WTC11 (cell line): ENCODE results near the gene SPECC1L. TPM values are rescaled to one million over a fixed set of nuclear protein-coding genes. Genes with fewer than 3 reads are reported as not detected.

ENCODE experiments used
- ATAC-seq: fragments of 200-7000 bp; cut with Tn5 transposase; 2 replicates; pipeline ENCODE4 v1.10.0; 2021; ENCODE audit warnings: mild to moderate bottlenecking, moderate library complexity
- CTCF ChIA-PET: fragments of 300-600 bp; sonication (Branson Sonifier 250); formaldehyde crosslinking; loops from one replicate; lab custom pipeline; 2021; ENCODE audit warnings: antibody characterized with exemption; lab: Charles Lee
- POLR2A ChIA-PET: fragments of 350-600 bp; sonication (Branson Sonifier 250); formaldehyde crosslinking; loops from one replicate; lab custom pipeline; 2021; ENCODE audit warnings: antibody characterized with exemption; lab: Charles Lee
- DNase-seq: peaks from one replicate; pipeline ENCODE4 v3.0.0; 2021; ENCODE audit warnings: low spot score
- H3K27ac Mint-ChIP-seq: 2 replicates; pipeline ENCODE4 v1.8.0; 2021; ENCODE audit warnings: mixed read lengths
- H3K27me3 Mint-ChIP-seq: 2 replicates; pipeline ENCODE4 v1.8.0; 2021; ENCODE audit warnings: low read depth, mild to moderate bottlenecking, moderate library complexity, mixed read lengths
- H3K36me3 Mint-ChIP-seq: 2 replicates; pipeline ENCODE4 v1.8.0; 2021; ENCODE audit warnings: mixed read lengths
- H3K4me1 Mint-ChIP-seq: 2 replicates; pipeline ENCODE4 v1.8.0; 2022; ENCODE audit warnings: mixed read lengths
- H3K4me3 Mint-ChIP-seq: 2 replicates; pipeline ENCODE4 v1.8.0; 2021; ENCODE audit warnings: mild to moderate bottlenecking, moderate library complexity, mixed read lengths
- H3K9me3 Mint-ChIP-seq: 2 replicates; pipeline ENCODE4 v1.8.0; 2021; ENCODE audit warnings: mixed read lengths
- ATF2 ChIP-seq: sonication (generic); formaldehyde crosslinking; IDR thresholded peaks from 2 replicates; pipeline ENCODE4 v1.8.1; 2022; ENCODE audit warnings: low read depth, missing genetic modification reagents, borderline replicate concordance
- CBFB ChIP-seq: sonication (generic); formaldehyde crosslinking; IDR thresholded peaks from 2 replicates; pipeline ENCODE4 v1.8.1; 2022; ENCODE audit warnings: mild to moderate bottlenecking, low read depth, missing genetic modification reagents
- E2F1 ChIP-seq: sonication (generic); formaldehyde crosslinking; IDR thresholded peaks from 2 replicates; pipeline ENCODE4 v1.8.0; 2022; ENCODE audit warnings: mild to moderate bottlenecking, missing genetic modification reagents
- FOXK1 ChIP-seq: sonication (generic); formaldehyde crosslinking; IDR thresholded peaks from 2 replicates; pipeline ENCODE4 v1.8.0; 2022; ENCODE audit warnings: mild to moderate bottlenecking, moderate library complexity, missing genetic modification reagents
- FOXP4 ChIP-seq: sonication (generic); formaldehyde crosslinking; IDR thresholded peaks from 2 replicates; pipeline ENCODE4 v1.8.0; 2022; ENCODE audit warnings: mild to moderate bottlenecking, missing genetic modification reagents
- JUN ChIP-seq: sonication (generic); formaldehyde crosslinking; IDR thresholded peaks from 2 replicates; pipeline ENCODE4 v1.8.0; 2023; ENCODE audit warnings: mild to moderate bottlenecking, missing genetic modification reagents
- NR3C1 ChIP-seq: sonication (generic); formaldehyde crosslinking; conservative IDR thresholded peaks from 2 replicates; pipeline ENCODE4 v1.8.1; 2023; ENCODE audit warnings: low read depth, mild to moderate bottlenecking, missing genetic modification reagents
- TEAD1 ChIP-seq: sonication (generic); formaldehyde crosslinking; IDR thresholded peaks from 2 replicates; pipeline ENCODE4 v1.8.0; 2022; ENCODE audit warnings: mild to moderate bottlenecking, missing genetic modification reagents
- USF2 ChIP-seq: sonication (generic); formaldehyde crosslinking; IDR thresholded peaks from 2 replicates; pipeline ENCODE4 v1.8.1; 2023; ENCODE audit warnings: mild to moderate bottlenecking, missing genetic modification reagents, moderate library complexity
- ZNF232 ChIP-seq: sonication (generic); formaldehyde crosslinking; IDR thresholded peaks from 2 replicates; pipeline ENCODE4 v1.8.0; 2022; ENCODE audit warnings: mild to moderate bottlenecking, missing genetic modification reagents
- ZNF281 ChIP-seq: sonication (generic); formaldehyde crosslinking; IDR thresholded peaks from 2 replicates; pipeline ENCODE4 v1.8.0; 2023; ENCODE audit warnings: mild to moderate bottlenecking, missing genetic modification reagents
- ZNF532 ChIP-seq: fragments of 250-450 bp; sonication (Bioruptor Pico); IDR thresholded peaks from 2 replicates; pipeline ENCODE4 v1.9.0; 2021; ENCODE audit warnings: mild to moderate bottlenecking, borderline replicate concordance
- total RNA-seq: library from RNA; stranded (reverse); gene quantifications from 3 replicates; pipeline ENCODE4 v1.2.3, GENCODE V29; 2021
- TF ChIP-seq, protein P1 (sequence below): sonication (generic); formaldehyde crosslinking; IDR thresholded peaks from 2 replicates; pipeline ENCODE4 v1.8.0; 2023; ENCODE audit warnings: missing genetic modification reagents, mild to moderate bottlenecking, borderline replicate concordance

The SPECC1L gene
- total RNA-seq, 1 experiment from 2014 or later = 44.6 TPM

DNA sequence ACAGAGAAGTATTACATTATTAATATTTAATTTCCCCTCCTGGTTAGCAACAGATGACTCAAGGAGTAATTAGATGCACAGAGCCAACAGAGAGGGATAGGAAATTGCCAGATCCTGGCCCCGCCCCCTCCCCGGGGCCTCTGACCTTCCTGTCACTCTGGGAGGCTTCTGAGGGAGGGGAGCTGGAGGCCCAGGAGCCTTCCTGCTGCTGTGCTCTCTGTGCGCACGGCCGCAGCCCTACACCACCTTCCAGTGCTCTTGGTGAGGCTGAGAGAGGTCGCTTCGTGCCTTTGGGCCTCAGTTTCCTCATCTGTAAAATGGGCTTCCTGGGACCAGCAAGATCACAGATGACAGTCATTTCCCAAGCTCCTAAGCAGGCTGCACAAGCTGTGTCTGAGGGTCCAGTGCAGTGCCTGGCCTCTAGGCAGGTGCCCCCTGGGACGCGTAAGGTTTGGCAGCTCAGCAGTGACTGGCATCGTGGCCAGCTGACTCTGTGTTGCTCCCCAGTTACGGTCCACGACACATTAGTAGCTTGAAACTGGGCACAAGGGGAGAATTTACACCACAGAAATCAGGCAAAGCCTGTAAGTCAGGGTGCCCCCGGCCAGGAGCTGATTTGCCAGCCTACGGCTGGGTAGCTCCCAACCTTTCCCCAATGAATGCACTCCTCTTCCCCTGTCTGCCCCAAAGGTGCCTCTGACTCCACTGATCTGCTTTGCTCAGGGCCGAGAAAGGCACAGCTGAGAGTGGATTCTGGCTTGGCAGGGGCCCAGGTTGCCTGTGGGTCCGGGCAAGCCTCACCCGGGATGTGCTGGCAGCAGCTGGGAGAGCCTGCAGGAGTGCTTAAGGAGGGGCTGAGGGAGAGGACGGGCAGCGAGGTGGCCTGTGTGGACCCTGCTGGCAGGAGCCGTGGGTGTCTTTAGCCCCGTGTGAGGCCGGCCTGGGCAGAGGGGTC, 159.1 kb downstream of the SPECC1L start:
- no peak for DNase-seq
- POLR2A ChIA-PET = interaction anchor here (1.0 kb wide), 1 partner anchor 78 kb away, joined by 3 read pairs; no protein-coding TSS in a partner anchor
- Mint-ChIP-seq H3K4me1 (peaks cover 18% of the 10 kb centered on the region), H3K27me3 (peaks cover 16% of the 10 kb centered on the region), H3K36me3 (no peaks in the 10 kb centered on the region), H3K9me3 (no peaks in the 10 kb centered on the region), H3K27ac (no peak overlapping the region), H3K4me3 (no peak overlapping the region)
- CTCF ChIA-PET = interaction anchor here (0.8 to 14.0 kb wide), 6 partner anchors 9 to 343 kb away, joined by 3 to 271 read pairs (median 6); no protein-coding TSS in a partner anchor
- peak; percentile 39 for ATAC-seq
- TF ChIP-seq FOXP4 = no peak
- no peak for TF ChIP-seq CBFB (CRISPR knock-in tag)
- no peak for TF ChIP-seq USF2
- no peak for TF ChIP-seq ZNF532 (CRISPR knock-in tag)
- TF ChIP-seq JUN (CRISPR knock-in tag) = no peak
- TF ChIP-seq NR3C1 = no peak
- TF ChIP-seq TEAD1 = no peak

- peaks cover 15% of the 10 kb centered on the region for H3K4me1 Mint-ChIP-seq
- H3K9me3 Mint-ChIP-seq = no peaks in the 10 kb centered on the region
- no peak for ATAC-seq
- no peaks in the 10 kb centered on the region for H3K36me3 Mint-ChIP-seq
- ChIA-PET CTCF (interaction anchor here (1.0 to 14.0 kb wide), 8 partner anchors 10 to 199 kb away, joined by 3 to 271 read pairs (median 4); no protein-coding TSS in a partner anchor), POLR2A (interaction anchor here (1.0 kb wide), 1 partner anchor 77 kb away, joined by 3 read pairs; no protein-coding TSS in a partner anchor)
- DNase-seq = no peak
- no peak overlapping the region for H3K27ac Mint-ChIP-seq
- H3K27me3 Mint-ChIP-seq = peaks cover 8% of the 10 kb centered on the region
- H3K4me3 Mint-ChIP-seq = no peak overlapping the region
- TF ChIP-seq ZNF281 = no peak
- TF ChIP-seq FOXK1 (CRISPR knock-in tag) = no peak
- TF ChIP-seq ZNF232 (CRISPR knock-in tag) = no peak
- TF ChIP-seq, protein P1, sequence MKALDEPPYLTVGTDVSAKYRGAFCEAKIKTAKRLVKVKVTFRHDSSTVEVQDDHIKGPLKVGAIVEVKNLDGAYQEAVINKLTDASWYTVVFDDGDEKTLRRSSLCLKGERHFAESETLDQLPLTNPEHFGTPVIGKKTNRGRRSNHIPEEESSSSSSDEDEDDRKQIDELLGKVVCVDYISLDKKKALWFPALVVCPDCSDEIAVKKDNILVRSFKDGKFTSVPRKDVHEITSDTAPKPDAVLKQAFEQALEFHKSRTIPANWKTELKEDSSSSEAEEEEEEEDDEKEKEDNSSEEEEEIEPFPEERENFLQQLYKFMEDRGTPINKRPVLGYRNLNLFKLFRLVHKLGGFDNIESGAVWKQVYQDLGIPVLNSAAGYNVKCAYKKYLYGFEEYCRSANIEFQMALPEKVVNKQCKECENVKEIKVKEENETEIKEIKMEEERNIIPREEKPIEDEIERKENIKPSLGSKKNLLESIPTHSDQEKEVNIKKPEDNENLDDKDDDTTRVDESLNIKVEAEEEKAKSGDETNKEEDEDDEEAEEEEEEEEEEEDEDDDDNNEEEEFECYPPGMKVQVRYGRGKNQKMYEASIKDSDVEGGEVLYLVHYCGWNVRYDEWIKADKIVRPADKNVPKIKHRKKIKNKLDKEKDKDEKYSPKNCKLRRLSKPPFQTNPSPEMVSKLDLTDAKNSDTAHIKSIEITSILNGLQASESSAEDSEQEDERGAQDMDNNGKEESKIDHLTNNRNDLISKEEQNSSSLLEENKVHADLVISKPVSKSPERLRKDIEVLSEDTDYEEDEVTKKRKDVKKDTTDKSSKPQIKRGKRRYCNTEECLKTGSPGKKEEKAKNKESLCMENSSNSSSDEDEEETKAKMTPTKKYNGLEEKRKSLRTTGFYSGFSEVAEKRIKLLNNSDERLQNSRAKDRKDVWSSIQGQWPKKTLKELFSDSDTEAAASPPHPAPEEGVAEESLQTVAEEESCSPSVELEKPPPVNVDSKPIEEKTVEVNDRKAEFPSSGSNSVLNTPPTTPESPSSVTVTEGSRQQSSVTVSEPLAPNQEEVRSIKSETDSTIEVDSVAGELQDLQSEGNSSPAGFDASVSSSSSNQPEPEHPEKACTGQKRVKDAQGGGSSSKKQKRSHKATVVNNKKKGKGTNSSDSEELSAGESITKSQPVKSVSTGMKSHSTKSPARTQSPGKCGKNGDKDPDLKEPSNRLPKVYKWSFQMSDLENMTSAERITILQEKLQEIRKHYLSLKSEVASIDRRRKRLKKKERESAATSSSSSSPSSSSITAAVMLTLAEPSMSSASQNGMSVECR (CRISPR knock-in tag) = no peak
- TF ChIP-seq ATF2 (CRISPR knock-in tag) = no peak
- no peak for TF ChIP-seq E2F1 (CRISPR knock-in tag)
These were observed 160.0 kb downstream of the SPECC1L start for GRCh38 chr22:24430431-24431308.
